HG03378 (cell line): ENCODE results near the gene TMEM106C.

ENCODE experiments used
- ATAC-seq: cut with Tn5 transposase; IDR thresholded peaks from one replicate; pipeline ENCODE4 v1.9.1; 2021; ENCODE audit warnings: mild to moderate bottlenecking, moderate library complexity; ENCODE audit not compliant: unreplicated experiment

The TMEM106C gene

GRCh38 chr12:47963340-47964040 lies at the start of gene TMEM106C:
Gene TMEM106C (plus strand): TSS chr12:47963596. CDS start chr12:47964237, 641 bp downstream.
- peak; percentile 72 for ATAC-seq

GRCh38 chr12:47920913-47921312 lies 42.5 kb upstream of the TMEM106C start:
- ATAC-seq = no peak

GRCh38 chr12:47921907-47922306 lies 41.5 kb upstream of the TMEM106C start:
- no peak for ATAC-seq

- ATAC-seq = no peak
Measured at GRCh38 chr12:47927346-47927745, 36.0 kb upstream of the TMEM106C start.

- ATAC-seq = no peak
Measured at GRCh38 chr12:47930634-47931033, 32.8 kb upstream of the TMEM106C start.

- no peak for ATAC-seq
Measured at GRCh38 chr12:47931187-47931586, 32.2 kb upstream of the TMEM106C start.

GRCh38 chr12:47935184-47935583 lies 28.2 kb upstream of the TMEM106C start:
- no peak for ATAC-seq

GRCh38 chr12:47938093-47938492 lies 25.3 kb upstream of the TMEM106C start:
- no peak for ATAC-seq

GRCh38 chr12:47938594-47938993 lies 24.8 kb upstream of the TMEM106C start:
- no peak for ATAC-seq

GRCh38 chr12:47939009-47939601 lies 24.3 kb upstream of the TMEM106C start:
- no peak for ATAC-seq

GRCh38 chr12:47940773-47941474 lies 22.5 kb upstream of the TMEM106C start:
- no peak for ATAC-seq

GRCh38 chr12:47941475-47941780 lies 22.0 kb upstream of the TMEM106C start:
- no peak for ATAC-seq

- no peak for ATAC-seq
Measured at GRCh38 chr12:47941871-47942613, 21.4 kb upstream of the TMEM106C start.

GRCh38 chr12:47942614-47943225 lies 20.7 kb upstream of the TMEM106C start:
- ATAC-seq = no peak

- no peak for ATAC-seq
Measured at GRCh38 chr12:47943623-47944340, 19.6 kb upstream of the TMEM106C start.

- no peak for ATAC-seq
Measured at GRCh38 chr12:47944685-47945340, 18.6 kb upstream of the TMEM106C start.

- ATAC-seq = no peak
Measured at GRCh38 chr12:47945341-47945728, 18.1 kb upstream of the TMEM106C start.

- ATAC-seq = no peak
Measured at GRCh38 chr12:47946413-47947323, 16.7 kb upstream of the TMEM106C start.

GRCh38 chr12:47947341-47947740 lies 16.1 kb upstream of the TMEM106C start:
- no peak for ATAC-seq
